A549 (cell line): ENCODE data around the gene GALNT14. TPM values are rescaled to one million over a fixed set of nuclear protein-coding genes. Genes with fewer than 3 reads are reported as not detected.

ENCODE experiments used
- ATAC-seq, 2 experiments: fragments of 200-7000 bp in 1 of 2; fragments of >200 bp in 1 of 2; cut with Nextera tagmentation in 1 of 2; cut with Tn5 transposase in 1 of 2; 3 replicates each; pipeline versions ENCODE4 v1.8.0 to v1.9.1; 2018 to 2020; ENCODE audit warnings: mild to moderate bottlenecking in 1 of 2, moderate library complexity in 1 of 2
- CTCF ChIA-PET: fragments of 300-600 bp; sonication (Branson Sonifier 250); formaldehyde crosslinking; extraction: SDS; loops from one replicate; lab custom pipeline; 2021; ENCODE audit warnings: antibody characterized with exemption, inconsistent platforms; lab: Yijun Ruan, JAX
- POLR2A ChIA-PET: fragments of 350-600 bp; formaldehyde crosslinking; extraction: SDS; loops from one replicate; lab custom pipeline; 2021; ENCODE audit warnings: antibody characterized with exemption, inconsistent platforms; lab: Yijun Ruan, JAX
- DNase-seq, 2 experiments: peaks; one replicate each; pipeline versions ENCODE4 v3.0.0 to v3.0.0-alpha.2; 2011 to 2016; ENCODE audit warnings: low read depth in 1 of 2, low spot score in 1 of 2
- FAIRE-seq: peaks from 2 replicates; lab custom pipeline; 2011; peaks lifted over from hg19 to GRCh38; lab: Jason Lieb, UNC
- H3K27ac ChIP-seq, 2 experiments: fragments of >200 bp; sonication (Bioruptor Twin); formaldehyde crosslinking; 3 replicates each; pipeline ENCODE4 v1.5.1; 2016 to 2017
- H3K4me1 ChIP-seq: fragments of >200 bp; sonication (Bioruptor Twin); formaldehyde crosslinking; 3 replicates; pipeline ENCODE4 v1.6.1; 2016
- H3K4me2 ChIP-seq: fragments of >200 bp; sonication (Bioruptor Twin); formaldehyde crosslinking; 3 replicates; pipeline ENCODE4 v1.6.1; 2016
- H3K4me3 ChIP-seq: fragments of >200 bp; sonication (Bioruptor Twin); formaldehyde crosslinking; 3 replicates; pipeline ENCODE4 v1.5.1; 2016
- H3K9me3 ChIP-seq: fragments of >200 bp; sonication (Bioruptor Twin); formaldehyde crosslinking; 3 replicates; pipeline ENCODE4 v1.6.1; 2016
- BHLHE40 ChIP-seq: IDR thresholded peaks from 2 replicates; pipeline ENCODE4 v1.6.1; 2012; ENCODE audit warnings: low read depth, low read length, inconsistent platforms
- CBX2 ChIP-seq: fragments of 200-600 bp; sonication (generic); IDR thresholded peaks from 2 replicates; pipeline ENCODE4 v1.6.1; 2016; ENCODE audit warnings: low read depth, mild to moderate bottlenecking, borderline replicate concordance
- CBX8 ChIP-seq: fragments of 200-600 bp; sonication (generic); IDR thresholded peaks from 2 replicates; pipeline ENCODE4 v1.6.1; 2016
- CHD4 ChIP-seq: fragments of 200-600 bp; sonication (generic); IDR thresholded peaks from 2 replicates; pipeline ENCODE4 v1.6.1; 2016; ENCODE audit warnings: antibody characterized with exemption, mild to moderate bottlenecking, borderline replicate concordance
- EP300 ChIP-seq, 2 experiments: fragments of >200 bp; sonication (Bioruptor Twin); formaldehyde crosslinking; IDR thresholded peaks; 2 replicates in 1 of 2; 3 replicates in 1 of 2; pipeline ENCODE4 v1.6.1; 2016 to 2017
- FOSL2 ChIP-seq, 2 experiments: fragments of 450-650 bp in 1 of 2; fragments of >200 bp in 1 of 2; sonication (Bioruptor Twin) in 1 of 2; formaldehyde crosslinking; IDR thresholded peaks; 2 replicates each; pipeline versions ENCODE4 v1.5.0 to v1.6.1; 2016 to 2020; ENCODE audit warnings: mild to moderate bottlenecking in 1 of 2, moderate library complexity in 1 of 2
- FOXS1 ChIP-seq: fragments of 250-450 bp; sonication (Bioruptor Pico); IDR thresholded peaks from 2 replicates; pipeline ENCODE4 v1.5.0; 2020; ENCODE audit warnings: mild to moderate bottlenecking, moderate library complexity
- HDAC2 ChIP-seq: fragments of 200-600 bp; sonication (generic); IDR thresholded peaks from 2 replicates; pipeline ENCODE4 v1.6.1; 2016
- HOXB5 ChIP-seq: fragments of 250-450 bp; sonication (Bioruptor Pico); IDR thresholded peaks from 2 replicates; pipeline ENCODE4 v1.5.0; 2020; ENCODE audit warnings: mild to moderate bottlenecking, moderate library complexity
- MAFK ChIP-seq: fragments of 450-650 bp; IDR thresholded peaks from 2 replicates; pipeline ENCODE4 v1.6.1; 2014; ENCODE audit not compliant: partially characterized antibody
- MAZ ChIP-seq: fragments of 150-350 bp; IDR thresholded peaks from 2 replicates; pipeline ENCODE4 v1.6.1; 2014; ENCODE audit warnings: antibody characterized with exemption, low read depth, low read length, borderline replicate concordance
- NFE2L2 ChIP-seq: fragments of 150-350 bp; conservative IDR thresholded peaks from 2 replicates; pipeline ENCODE4 v1.6.1; 2014; ENCODE audit warnings: low read length
- NPAS2 ChIP-seq: fragments of 250-450 bp; sonication (Bioruptor Pico); IDR thresholded peaks from 2 replicates; pipeline ENCODE4 v1.8.0; 2022; ENCODE audit warnings: mild to moderate bottlenecking, moderate library complexity, borderline replicate concordance
- POLR2A ChIP-seq: IDR thresholded peaks from 2 replicates; pipeline ENCODE4 v1.6.1; 2012; ENCODE audit warnings: mild to moderate bottlenecking, low read length
- POLR2AphosphoS2 ChIP-seq: conservative IDR thresholded peaks from 2 replicates; pipeline ENCODE4 v1.6.1; 2012; ENCODE audit warnings: low read length, improper control_type of control experiment, inconsistent platforms
- RARB ChIP-seq: fragments of 250-450 bp; sonication (Bioruptor Pico); IDR thresholded peaks from 2 replicates; pipeline ENCODE4 v1.8.0; 2021; ENCODE audit warnings: mild to moderate bottlenecking, moderate library complexity
- RNF2 ChIP-seq: fragments of 200-600 bp; sonication (generic); IDR thresholded peaks from 2 replicates; pipeline ENCODE4 v1.6.1; 2016; ENCODE audit warnings: low read depth, mild to moderate bottlenecking, antibody characterized with exemption, moderate library complexity, borderline replicate concordance
- SMC3 ChIP-seq: fragments of >200 bp; sonication (Bioruptor Twin); formaldehyde crosslinking; IDR thresholded peaks from 3 replicates; pipeline ENCODE4 v1.6.1; 2018; ENCODE audit warnings: inconsistent platforms
- SREBF2 ChIP-seq: fragments of 450-650 bp; IDR thresholded peaks from 2 replicates; pipeline ENCODE4 v1.6.1; 2014; ENCODE audit warnings: mild to moderate bottlenecking, moderate library complexity
- TP53 ChIP-seq: fragments of 250-450 bp; sonication (Bioruptor Pico); IDR thresholded peaks from 2 replicates; pipeline ENCODE4 v1.5.0; 2021; ENCODE audit warnings: mild to moderate bottlenecking, moderate library complexity
- WGBS: methylation state at CpG from one replicate; pipeline ENCODE4 v1.1.6; 2017; ENCODE audit errors: missing lambda C conversion rate; 5-methylcytosine and 5-hydroxymethylcytosine counted together
- polyA plus RNA-seq, 4 experiments: library from polyadenylated mRNA; depleted of rRNA in 3 of 4; stranded (reverse); fragments of >200 nt; fragmentation: RNase III in 1 of 4; extraction: RNeasy Plus Mini Kit Qiagen cat#74134 plus additional on column Dnase treatment in 1 of 4; gene quantifications; 2 replicates in 3 of 4; 3 replicates in 1 of 4; pipeline ENCODE4 v1.2.3, GENCODE V29; 2011 to 2017
- TF ChIP-seq, protein P1 (sequence below): fragments of >200 bp; sonication (Bioruptor Twin); formaldehyde crosslinking; IDR thresholded peaks from 3 replicates; pipeline ENCODE4 v1.5.1; 2016
- TF ChIP-seq, protein P2 (sequence below): fragments of 200-600 bp; sonication (generic); IDR thresholded peaks from 2 replicates; pipeline ENCODE4 v1.6.1; 2016; ENCODE audit warnings: antibody characterized with exemption, mild to moderate bottlenecking, moderate library complexity

The GALNT14 gene
- polyA plus RNA-seq, 2 of the 4 experiments (the other 2 are of a cell fraction), result 34.4 to 38.3 TPM

DNA sequence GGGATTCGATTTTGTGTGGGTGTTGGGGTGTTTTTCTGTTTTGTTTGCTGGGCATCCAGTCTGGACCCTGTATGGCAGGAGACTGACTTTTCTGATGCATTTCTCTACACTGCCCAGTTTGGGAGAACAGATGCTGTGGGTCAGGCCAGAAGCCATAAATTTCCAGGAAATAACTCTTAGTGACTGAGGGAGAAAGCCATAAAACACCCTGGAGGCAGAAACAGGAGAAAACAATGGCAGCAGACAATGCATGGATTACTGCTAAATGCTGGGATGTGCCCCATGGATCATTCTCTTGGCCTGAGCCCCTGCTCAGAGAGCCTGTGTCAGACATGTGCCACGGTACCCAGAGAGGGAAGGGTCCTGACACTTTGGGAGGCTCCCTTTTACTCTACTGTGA is 197.4 kb downstream of the GALNT14 start:
- POLR2A ChIA-PET, result no interaction called here
- TF ChIP-seq BHLHE40, result no peak
- no peak for TF ChIP-seq HOXB5 (CRISPR knock-in tag)
- no peak for TF ChIP-seq POLR2A
- TF ChIP-seq, protein P1, sequence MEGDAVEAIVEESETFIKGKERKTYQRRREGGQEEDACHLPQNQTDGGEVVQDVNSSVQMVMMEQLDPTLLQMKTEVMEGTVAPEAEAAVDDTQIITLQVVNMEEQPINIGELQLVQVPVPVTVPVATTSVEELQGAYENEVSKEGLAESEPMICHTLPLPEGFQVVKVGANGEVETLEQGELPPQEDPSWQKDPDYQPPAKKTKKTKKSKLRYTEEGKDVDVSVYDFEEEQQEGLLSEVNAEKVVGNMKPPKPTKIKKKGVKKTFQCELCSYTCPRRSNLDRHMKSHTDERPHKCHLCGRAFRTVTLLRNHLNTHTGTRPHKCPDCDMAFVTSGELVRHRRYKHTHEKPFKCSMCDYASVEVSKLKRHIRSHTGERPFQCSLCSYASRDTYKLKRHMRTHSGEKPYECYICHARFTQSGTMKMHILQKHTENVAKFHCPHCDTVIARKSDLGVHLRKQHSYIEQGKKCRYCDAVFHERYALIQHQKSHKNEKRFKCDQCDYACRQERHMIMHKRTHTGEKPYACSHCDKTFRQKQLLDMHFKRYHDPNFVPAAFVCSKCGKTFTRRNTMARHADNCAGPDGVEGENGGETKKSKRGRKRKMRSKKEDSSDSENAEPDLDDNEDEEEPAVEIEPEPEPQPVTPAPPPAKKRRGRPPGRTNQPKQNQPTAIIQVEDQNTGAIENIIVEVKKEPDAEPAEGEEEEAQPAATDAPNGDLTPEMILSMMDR, result no peak
- TF ChIP-seq, protein P2, sequence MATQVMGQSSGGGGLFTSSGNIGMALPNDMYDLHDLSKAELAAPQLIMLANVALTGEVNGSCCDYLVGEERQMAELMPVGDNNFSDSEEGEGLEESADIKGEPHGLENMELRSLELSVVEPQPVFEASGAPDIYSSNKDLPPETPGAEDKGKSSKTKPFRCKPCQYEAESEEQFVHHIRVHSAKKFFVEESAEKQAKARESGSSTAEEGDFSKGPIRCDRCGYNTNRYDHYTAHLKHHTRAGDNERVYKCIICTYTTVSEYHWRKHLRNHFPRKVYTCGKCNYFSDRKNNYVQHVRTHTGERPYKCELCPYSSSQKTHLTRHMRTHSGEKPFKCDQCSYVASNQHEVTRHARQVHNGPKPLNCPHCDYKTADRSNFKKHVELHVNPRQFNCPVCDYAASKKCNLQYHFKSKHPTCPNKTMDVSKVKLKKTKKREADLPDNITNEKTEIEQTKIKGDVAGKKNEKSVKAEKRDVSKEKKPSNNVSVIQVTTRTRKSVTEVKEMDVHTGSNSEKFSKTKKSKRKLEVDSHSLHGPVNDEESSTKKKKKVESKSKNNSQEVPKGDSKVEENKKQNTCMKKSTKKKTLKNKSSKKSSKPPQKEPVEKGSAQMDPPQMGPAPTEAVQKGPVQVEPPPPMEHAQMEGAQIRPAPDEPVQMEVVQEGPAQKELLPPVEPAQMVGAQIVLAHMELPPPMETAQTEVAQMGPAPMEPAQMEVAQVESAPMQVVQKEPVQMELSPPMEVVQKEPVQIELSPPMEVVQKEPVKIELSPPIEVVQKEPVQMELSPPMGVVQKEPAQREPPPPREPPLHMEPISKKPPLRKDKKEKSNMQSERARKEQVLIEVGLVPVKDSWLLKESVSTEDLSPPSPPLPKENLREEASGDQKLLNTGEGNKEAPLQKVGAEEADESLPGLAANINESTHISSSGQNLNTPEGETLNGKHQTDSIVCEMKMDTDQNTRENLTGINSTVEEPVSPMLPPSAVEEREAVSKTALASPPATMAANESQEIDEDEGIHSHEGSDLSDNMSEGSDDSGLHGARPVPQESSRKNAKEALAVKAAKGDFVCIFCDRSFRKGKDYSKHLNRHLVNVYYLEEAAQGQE, result no peak
- no peak for TF ChIP-seq CHD4
- TF ChIP-seq EP300 (IDR thresholded peaks at IDR 0.05), result no peak
- no peak for TF ChIP-seq RNF2
- no peak for TF ChIP-seq FOXS1 (CRISPR knock-in tag)
- no peak for TF ChIP-seq RARB (CRISPR knock-in tag)
- TF ChIP-seq TP53 (CRISPR knock-in tag), result no peak
- TF ChIP-seq SMC3, result no peak
- TF ChIP-seq SREBF2, result no peak
- FAIRE-seq, result no peak
- DNase-seq, result no peak
- no peak for ATAC-seq
- CTCF ChIA-PET, result interaction anchor here (1.2 kb wide), 1 partner anchor 227 kb away, joined by 3 read pairs; no protein-coding TSS in a partner anchor
- Histone ChIP-seq H3K4me1 (no peaks in the 10 kb centered on the region), H3K9me3 (no peaks in the 10 kb centered on the region), H3K4me2 (no peak overlapping the region), H3K27ac (no peak overlapping the region), H3K4me3 (no peak overlapping the region)
- WGBS, result 63% methylated on average over 2 of the region's 2 CpGs

DNA sequence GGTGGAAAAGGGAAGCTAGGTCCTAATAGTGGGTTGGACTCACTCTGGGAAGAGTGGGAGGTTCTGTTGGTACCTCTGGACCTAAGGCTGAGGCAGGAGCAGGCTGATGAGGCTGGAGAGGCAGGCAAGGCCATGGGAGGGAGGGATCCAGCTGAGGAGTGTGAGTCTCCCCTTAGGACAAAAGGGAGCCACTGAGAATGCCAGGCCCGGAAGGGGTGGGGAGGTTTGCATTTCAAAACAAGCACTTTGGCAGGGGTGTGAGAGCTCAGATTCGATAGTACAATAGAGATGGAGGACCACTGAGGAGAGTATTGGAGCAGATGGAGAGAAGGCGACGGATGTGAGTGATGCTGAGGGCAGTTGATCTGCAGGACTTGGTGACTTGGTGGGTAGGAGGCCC is 198.9 kb downstream of the GALNT14 start:
- Histone ChIP-seq H3K4me1 (no peaks in the 10 kb centered on the region), H3K4me3 (no peak overlapping the region), H3K27ac (no peak overlapping the region), H3K9me3 (no peaks in the 10 kb centered on the region), H3K4me2 (no peak overlapping the region)
- no peak for DNase-seq
- CTCF ChIA-PET, result interaction anchor here (1.2 kb wide), 1 partner anchor 226 kb away, joined by 3 read pairs; no protein-coding TSS in a partner anchor
- 81% methylated on average over 4 of the region's 4 CpGs for WGBS
- ATAC-seq, result no peak
- POLR2A ChIA-PET, result no interaction called here
- no peak for TF ChIP-seq BHLHE40
- TF ChIP-seq MAFK, result no peak
- no peak for TF ChIP-seq CHD4
- no peak for TF ChIP-seq MAZ
- TF ChIP-seq, protein P1, result no peak
- TF ChIP-seq NFE2L2, result no peak
- TF ChIP-seq FOSL2 (IDR thresholded peaks at IDR 0.05), result no peak
- no peak for TF ChIP-seq FOSL2 (CRISPR knock-in tag; IDR thresholded peaks at IDR 0.05)
- TF ChIP-seq RARB (CRISPR knock-in tag), result no peak
- no peak for TF ChIP-seq SMC3
- no peak for TF ChIP-seq CBX2
- no peak for TF ChIP-seq FOXS1 (CRISPR knock-in tag)
- no peak for TF ChIP-seq NPAS2
- no peak for TF ChIP-seq HDAC2
- no peak for TF ChIP-seq TP53 (CRISPR knock-in tag)
- TF ChIP-seq SREBF2, result no peak
- no peak for TF ChIP-seq CBX8
- no peak for TF ChIP-seq POLR2AphosphoS2
- FAIRE-seq, result no peak
